Lower lobe of right lung (tissue), 2 donors: ENCODE results near the gene ANKRD31. TPM values are rescaled to one million over a fixed set of nuclear protein-coding genes. Genes with fewer than 3 reads are reported as not detected.

Experiments used
- ATAC-seq, 2 donors: fragments of 200-7000 bp; cut with Tn5 transposase; one replicate each; pipeline ENCODE4 v1.9.1; 2020 to 2022; ENCODE audit warnings: mild to moderate bottlenecking in 2 of 2, moderate library complexity in 2 of 2
- DNase-seq: peaks from one replicate; pipeline ENCODE4 v3.0.0-alpha.2; 2020
- H3K27ac ChIP-seq: fragments of 200-600 bp; one replicate; pipeline ENCODE4 v1.8.0; 2022
- H3K27me3 ChIP-seq: fragments of 200-600 bp; one replicate; pipeline ENCODE4 v1.8.0; 2022; ENCODE audit warnings: low read depth
- H3K36me3 ChIP-seq: fragments of 200-600 bp; one replicate; pipeline ENCODE4 v1.8.0; 2022; ENCODE audit warnings: mild to moderate bottlenecking
- H3K4me1 ChIP-seq: fragments of 200-600 bp; one replicate; pipeline ENCODE4 v1.8.0; 2022
- H3K4me3 ChIP-seq: fragments of 200-600 bp; one replicate; pipeline ENCODE4 v1.8.0; 2022; ENCODE audit warnings: mild to moderate bottlenecking
- H3K9me3 ChIP-seq: fragments of 200-600 bp; one replicate; pipeline ENCODE4 v1.8.0; 2022
- intact Hi-C: fragments of 100-400 bp; cut with DNase I; formaldehyde crosslinking; loops from one replicate; pipeline ENCODE4 v1.11.0; 2022
- total RNA-seq: library from RNA; stranded (reverse); fragmentation: NEBNext Ultra II Directional; extraction: Animal tissue kit (Norgen Biotek cat#: 25700); gene quantifications from one replicate; pipeline ENCODE4 v1.2.1, GENCODE V29; 2021
- TF ChIP-seq, protein P1 (sequence below): fragments of 200-600 bp; IDR thresholded peaks from one replicate; pipeline ENCODE4 v1.8.0; 2022; ENCODE audit warnings: antibody characterized with exemption, mild to moderate bottlenecking
- donor health status: DM: no; HTN: yes; CAD: no; lungs with severe emphysema.

The ANKRD31 gene
- total RNA-seq, 1 donor from 2014 or later, result 0.27 TPM

- Histone ChIP-seq H3K27me3 (no peaks in the 10 kb centered on the region), H3K4me3 (no peak overlapping the region), H3K4me1 (peaks cover 24% of the 10 kb centered on the region), H3K36me3 (peaks cover 4% of the 10 kb centered on the region), H3K27ac (no peak overlapping the region), H3K9me3 (no peaks in the 10 kb centered on the region)
- intact Hi-C loops, result no loop called here
- TF ChIP-seq, protein P1, sequence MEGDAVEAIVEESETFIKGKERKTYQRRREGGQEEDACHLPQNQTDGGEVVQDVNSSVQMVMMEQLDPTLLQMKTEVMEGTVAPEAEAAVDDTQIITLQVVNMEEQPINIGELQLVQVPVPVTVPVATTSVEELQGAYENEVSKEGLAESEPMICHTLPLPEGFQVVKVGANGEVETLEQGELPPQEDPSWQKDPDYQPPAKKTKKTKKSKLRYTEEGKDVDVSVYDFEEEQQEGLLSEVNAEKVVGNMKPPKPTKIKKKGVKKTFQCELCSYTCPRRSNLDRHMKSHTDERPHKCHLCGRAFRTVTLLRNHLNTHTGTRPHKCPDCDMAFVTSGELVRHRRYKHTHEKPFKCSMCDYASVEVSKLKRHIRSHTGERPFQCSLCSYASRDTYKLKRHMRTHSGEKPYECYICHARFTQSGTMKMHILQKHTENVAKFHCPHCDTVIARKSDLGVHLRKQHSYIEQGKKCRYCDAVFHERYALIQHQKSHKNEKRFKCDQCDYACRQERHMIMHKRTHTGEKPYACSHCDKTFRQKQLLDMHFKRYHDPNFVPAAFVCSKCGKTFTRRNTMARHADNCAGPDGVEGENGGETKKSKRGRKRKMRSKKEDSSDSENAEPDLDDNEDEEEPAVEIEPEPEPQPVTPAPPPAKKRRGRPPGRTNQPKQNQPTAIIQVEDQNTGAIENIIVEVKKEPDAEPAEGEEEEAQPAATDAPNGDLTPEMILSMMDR, result no peak
- ATAC-seq (no peak), DNase-seq (no peak)
These were observed 188.2 kb downstream of the ANKRD31 start for GRCh38 chr5:75048457-75048953.

- Histone ChIP-seq H3K4me1 (peaks cover 23% of the 10 kb centered on the region), H3K9me3 (no peaks in the 10 kb centered on the region), H3K27me3 (no peaks in the 10 kb centered on the region), H3K27ac (no peak overlapping the region), H3K4me3 (no peak overlapping the region), H3K36me3 (peaks cover 4% of the 10 kb centered on the region)
- DNase-seq (no peak), ATAC-seq (no peak)
- intact Hi-C loops, result no loop called here
- TF ChIP-seq, protein P1, result no peak
These were observed 189.3 kb downstream of the ANKRD31 start for GRCh38 chr5:75047356-75047755.

GRCh38 chr5:75046366-75047142 is 190.1 kb downstream of the ANKRD31 start:
- H3K27ac ChIP-seq, result no peak overlapping the region
- no peaks in the 10 kb centered on the region for H3K9me3 ChIP-seq
- H3K27me3 ChIP-seq, result no peaks in the 10 kb centered on the region
- TF ChIP-seq, protein P1, result no peak
- ATAC-seq (no peak), DNase-seq (no peak)
- peaks cover 15% of the 10 kb centered on the region for H3K4me1 ChIP-seq
- peaks cover 4% of the 10 kb centered on the region for H3K36me3 ChIP-seq
- intact Hi-C loops, result no loop called here
- no peak overlapping the region for H3K4me3 ChIP-seq

GRCh38 chr5:75045071-75045470 is 191.6 kb downstream of the ANKRD31 start:
- H3K27me3 ChIP-seq, result no peaks in the 10 kb centered on the region
- H3K27ac ChIP-seq, result no peak overlapping the region
- no peak overlapping the region for H3K4me3 ChIP-seq
- H3K9me3 ChIP-seq, result no peaks in the 10 kb centered on the region
- TF ChIP-seq, protein P1, result no peak
- intact Hi-C loops, result no loop called here
- ATAC-seq (no peak), DNase-seq (no peak)
- H3K36me3 ChIP-seq, result peaks cover 4% of the 10 kb centered on the region
- peaks cover 6% of the 10 kb centered on the region for H3K4me1 ChIP-seq

DNA sequence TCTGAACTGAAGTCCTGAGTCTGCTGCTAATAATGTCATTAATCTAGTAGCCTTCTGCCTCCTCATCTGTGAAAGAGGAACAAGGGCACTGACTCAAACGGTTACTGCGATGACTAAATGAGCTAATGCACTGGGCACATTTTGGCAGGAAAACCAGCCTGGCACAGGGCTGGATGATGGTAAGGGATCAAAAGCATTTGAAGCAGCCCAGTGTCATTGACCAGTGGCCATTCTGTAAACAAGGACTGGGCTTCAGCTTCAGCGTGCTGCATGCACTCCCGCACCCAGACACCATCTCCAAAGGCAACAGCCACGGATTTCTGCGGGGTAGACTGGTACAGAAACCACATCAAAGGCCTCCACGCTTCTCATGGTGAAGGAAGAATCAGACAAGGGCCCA is 192.3 kb downstream of the ANKRD31 start:
- H3K27me3 ChIP-seq, result no peaks in the 10 kb centered on the region
- no peaks in the 10 kb centered on the region for H3K9me3 ChIP-seq
- no peaks in the 10 kb centered on the region for H3K4me1 ChIP-seq
- intact Hi-C loops, result no loop called here
- no peak overlapping the region for H3K27ac ChIP-seq
- no peak for DNase-seq
- ATAC-seq, result peak in 1 of 2 donors; percentile 33
- H3K36me3 ChIP-seq, result peaks cover 4% of the 10 kb centered on the region
- no peak overlapping the region for H3K4me3 ChIP-seq
- TF ChIP-seq, protein P1, result no peak
